AG04449 (cell line): Measurements from ENCODE around the gene CDCA4.
A peak's percentile ranks its signal among the peaks of the same experiment; 100 is the strongest.

Experiments
- CTCF ChIA-PET: fragments of 350-600 bp; formaldehyde crosslinking; extraction: SDS; loops from one replicate; lab custom pipeline; 2021; ENCODE audit warnings: antibody characterized with exemption; lab: Yijun Ruan, JAX
- POLR2A ChIA-PET: fragments of 400-600, 350-600 bp; formaldehyde crosslinking; extraction: SDS; loops from one replicate; lab custom pipeline; 2020; ENCODE audit warnings: antibody characterized with exemption, inconsistent platforms; lab: Yijun Ruan, JAX
- DNase-seq: peaks from one replicate; pipeline ENCODE4 v3.0.0-alpha.2; 2010; ENCODE audit warnings: low read depth, low spot score
- H3K4me3 ChIP-seq: 2 replicates; pipeline ENCODE4 v1.5.1; 2011; ENCODE audit warnings: low read depth, mild to moderate bottlenecking, control low read depth, low read length
- CTCF ChIP-seq: IDR thresholded peaks from one replicate; pipeline ENCODE4 v1.5.1; 2011; ENCODE audit warnings: mild to moderate bottlenecking, moderate library complexity, low read length, control low read depth, inconsistent platforms; ENCODE audit not compliant: insufficient read depth; ENCODE audit errors: missing control alignments

CDCA4 gene

GRCh38 chr14:105025429-105025828 lies 4.5 kb upstream of the CDCA4 start:
- TF ChIP-seq CTCF: no peak
- POLR2A ChIA-PET: interaction anchor here (0.9 kb wide), 1 partner anchor 58 kb away, joined by 3 read pairs; no protein-coding TSS in a partner anchor
- no peak for DNase-seq
- H3K4me3 ChIP-seq: no peak overlapping the region
- CTCF ChIA-PET: interaction anchor here (1.0 to 17.4 kb wide), 4 partner anchors 20 to 129 kb away, joined by 4 to 211 read pairs (median 7); no protein-coding TSS in a partner anchor

GRCh38 chr14:105023791-105024480 lies 3.1 kb upstream of the CDCA4 start:
- POLR2A ChIA-PET: no interaction called here
- no peak for DNase-seq

GRCh38 chr14:105023144-105023543 lies 2.3 kb upstream of the CDCA4 start:
- DNase-seq: no peak
- TF ChIP-seq CTCF: no peak
- ChIA-PET POLR2A (no interaction called here), CTCF (interaction anchor here (1.0 to 17.4 kb wide), 3 partner anchors 22 to 50 kb away, joined by 3 to 211 read pairs (median 4); no protein-coding TSS in a partner anchor)
- H3K4me3 ChIP-seq: no peak overlapping the region

More at GRCh38 chr14:105023791-105024480, 3.1 kb upstream of the CDCA4 start:
- no peak for TF ChIP-seq CTCF
- CTCF ChIA-PET: interaction anchor here (1.0 to 17.4 kb wide), 3 partner anchors 21 to 48 kb away, joined by 4 to 211 read pairs (median 4); no protein-coding TSS in a partner anchor
- H3K4me3 ChIP-seq: no peak overlapping the region

- TF ChIP-seq CTCF: no peak
- DNase-seq: no peak
- POLR2A ChIA-PET: no interaction called here
- CTCF ChIA-PET: interaction anchor here (1.0 to 17.4 kb wide), 4 partner anchors 13 to 49 kb away, joined by 3 to 211 read pairs (median 6); no protein-coding TSS in a partner anchor
- peak overlapping the region; percentile 77 for H3K4me3 ChIP-seq
Observed at GRCh38 chr14:105022276-105022670, 1.4 kb upstream of the CDCA4 start.

GRCh38 chr14:105021656-105022275 lies 883 bp upstream of the CDCA4 start:
- POLR2A ChIA-PET: interaction anchor here (1.0 to 1.6 kb wide), 2 partner anchors 24 to 48 kb away, joined by 4 to 10 read pairs; no protein-coding TSS in a partner anchor
- no peak for DNase-seq
- peak overlapping the region; percentile 77 for H3K4me3 ChIP-seq
- CTCF ChIA-PET: interaction anchor here (1.0 to 17.4 kb wide), 6 partner anchors 14 to 49 kb away, joined by 3 to 211 read pairs (median 6); no protein-coding TSS in a partner anchor
- no peak for TF ChIP-seq CTCF
